Pancreas (tissue), 10 donors: Measurements from ENCODE around the gene FGF7. TPM values are rescaled to one million over a fixed set of nuclear protein-coding genes. Genes with fewer than 3 reads are reported as not detected.

Experiments
- ATAC-seq, 4 donors: fragments of 200-7000 bp; cut with Tn5 transposase; one replicate each; pipeline versions ENCODE4 v1.8.0 to v1.9.1; 2020; ENCODE audit warnings: mild to moderate bottlenecking in 4 of 4, moderate library complexity in 4 of 4
- DNase-seq, 6 donors: peaks; one replicate each; pipeline ENCODE4 v3.0.0-alpha.2; 2020
- FAIRE-seq: peaks from 2 replicates; lab custom pipeline; 2012; peaks lifted over from hg19 to GRCh38; lab: Jason Lieb, UNC
- H3K27ac ChIP-seq, 4 donors: fragments of 200-600 bp; sonication (generic); 1 replicate in 3 of 4; 2 replicates in 1 of 4; pipeline versions ENCODE4 v1.5.0 to v1.8.0; 2020
- H3K27me3 ChIP-seq, 4 donors: fragments of 200-600 bp; one replicate each; pipeline ENCODE4 v1.8.0; 2021
- H3K36me3 ChIP-seq, 3 donors: fragments of 200-600 bp; sonication (generic) in 1 of 3; one replicate each; pipeline versions ENCODE4 v1.5.0 to v1.8.0; 2020 to 2021
- H3K4me1 ChIP-seq, 3 donors: fragments of 200-600 bp; one replicate each; pipeline ENCODE4 v1.8.0; 2021
- H3K4me3 ChIP-seq, 4 donors: fragments of 200-600 bp; sonication (generic) in 2 of 4; one replicate each; pipeline versions ENCODE4 v1.5.0 to v1.8.0; 2020 to 2021
- H3K9me3 ChIP-seq, 4 donors: fragments of 200-600 bp; one replicate each; pipeline ENCODE4 v1.8.0; 2021
- CTCF ChIP-seq, 4 donors: fragments of 200-600 bp; sonication (generic) in 3 of 4; IDR thresholded peaks; one replicate each; pipeline versions ENCODE4 v1.5.0 to v1.8.0; 2021; ENCODE audit warnings: antibody characterized with exemption in 4 of 4
- WGBS, 2 donors: extraction: QIAGEN DNeasy Blood & Tissue Kit; methylation state at CpG; one replicate each; pipeline ENCODE4 v1.1.7; 2013; 5-methylcytosine and 5-hydroxymethylcytosine counted together
- intact Hi-C, 3 donors: fragments of 100-400 bp; cut with DNase I; formaldehyde crosslinking; loops; one replicate each; pipeline versions ENCODE4 v1.11.1 to v1.14.2; 2022
- polyA plus RNA-seq, 2 donors: library from polyadenylated mRNA; stranded (reverse); fragments of 200-250 nt; gene quantifications; one replicate each; pipeline ENCODE4 v1.2.3, GENCODE V29; 2013
- total RNA-seq, 6 donors: library from RNA; stranded (reverse); fragmentation: NEBNext Ultra II Directional in 4 of 6; extraction: Animal tissue kit (Norgen Biotek cat#: 25700) in 4 of 6; gene quantifications; one replicate each; pipeline versions ENCODE4 v1.2.1 to v1.2.4, GENCODE V29; 2021 to 2023
- donor health status: healthy with polysubstance abuse.
- donor health status: DM: no; HTN: no; CAD: no; lungs with moderate emphysema.
- donor health status: DM: no; HTN: no; CAD: no.
- donor health status: control.
- donor health status: control.
- donor health status: Bipolar disorder and iron deficiency.
- donor health status: DM: yes; HTN: yes; CAD: no.
- donor health status: DM: no; HTN: no; CAD: no.
- donor health status: DM: no; HTN: no; CAD: no.
- donor health status: DM: yes; HTN: yes; CAD: no.

Gene FGF7
- total RNA-seq, result 10 to 100 TPM in 1 of 6 donors, 1 to 10 TPM in 5; 1.2 to 14.4 (median 3.9) TPM
- 1 to 10 TPM; 3.6 to 6.5 TPM for polyA plus RNA-seq

DNA sequence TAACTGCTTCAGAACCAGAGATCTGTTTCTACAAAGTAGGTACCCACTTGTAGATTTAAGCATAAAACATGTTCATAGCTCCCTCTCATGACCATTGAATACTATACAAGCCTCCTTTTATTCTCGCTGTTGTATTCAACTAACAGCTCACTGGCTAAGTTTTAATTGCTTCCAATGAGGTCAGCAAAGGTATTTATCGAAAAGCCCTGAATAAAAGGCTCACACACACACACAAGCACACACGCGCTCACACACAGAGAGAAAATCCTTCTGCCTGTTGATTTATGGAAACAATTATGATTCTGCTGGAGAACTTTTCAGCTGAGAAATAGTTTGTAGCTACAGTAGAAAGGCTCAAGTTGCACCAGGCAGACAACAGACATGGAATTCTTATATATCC lies at the start of gene FGF7:
Gene FGF7, plus strand, starts transcription at position 222 of the 400 bp plus-strand sequence. CDS start 1,056 bp downstream, outside the sequence.
- intact Hi-C loops, result no loop called here
- TF ChIP-seq CTCF (IDR thresholded peaks at IDR 0.05), result no peak
- Histone ChIP-seq H3K36me3 (no peaks in the 10 kb centered on the region), H3K4me1 (no peaks in the 10 kb centered on the region), H3K4me3 (peak within 1 kb of the TSS in 1 of 4 donors; percentile 22), H3K9me3 (no peaks in the 10 kb centered on the region), H3K27ac (no peak within 1 kb of the TSS), H3K27me3 (no peaks in the 10 kb centered on the region)
- 63 to 68% methylated on average over 4 of the region's 4 CpGs for WGBS, 2 donors
- FAIRE-seq (no peak), ATAC-seq (peak in 3 of 4 donors; percentile 52 to 63 (median 63)), DNase-seq (no peak)

DNA sequence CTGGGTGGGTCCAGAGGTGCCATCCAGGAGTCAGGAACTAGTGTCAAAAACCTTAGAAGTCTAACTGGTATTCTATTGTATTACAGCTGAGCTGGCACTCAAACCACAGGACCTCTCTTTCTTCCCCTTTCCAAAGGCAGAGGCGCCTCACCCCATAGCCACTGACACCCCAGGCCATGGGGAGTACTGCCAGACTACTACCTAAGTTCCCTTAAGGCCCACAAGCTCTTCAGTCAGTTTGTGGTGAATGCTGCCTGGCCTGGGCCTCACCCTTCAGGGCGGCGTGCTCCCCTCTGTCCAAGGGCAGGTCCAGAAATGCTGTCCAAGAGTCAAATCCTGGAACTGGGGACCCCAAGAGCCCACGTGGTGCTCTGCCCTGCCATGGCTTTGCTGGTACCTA lies 43.0 kb upstream of the FGF7 start:
- Histone ChIP-seq H3K27me3 (no peaks in the 10 kb centered on the region), H3K27ac (no peak overlapping the region), H3K36me3 (no peaks in the 10 kb centered on the region), H3K4me1 (no peaks in the 10 kb centered on the region), H3K4me3 (no peak overlapping the region), H3K9me3 (no peaks in the 10 kb centered on the region)
- 85 to 91% methylated on average over 4 of the region's 4 CpGs for WGBS, 2 donors
- peak in 1 of 6 donors; percentile 1 for DNase-seq
- TF ChIP-seq CTCF (IDR thresholded peaks at IDR 0.05), result no peak
- intact Hi-C loops, result no loop called here
- no peak for ATAC-seq
- FAIRE-seq, result no peak

DNA sequence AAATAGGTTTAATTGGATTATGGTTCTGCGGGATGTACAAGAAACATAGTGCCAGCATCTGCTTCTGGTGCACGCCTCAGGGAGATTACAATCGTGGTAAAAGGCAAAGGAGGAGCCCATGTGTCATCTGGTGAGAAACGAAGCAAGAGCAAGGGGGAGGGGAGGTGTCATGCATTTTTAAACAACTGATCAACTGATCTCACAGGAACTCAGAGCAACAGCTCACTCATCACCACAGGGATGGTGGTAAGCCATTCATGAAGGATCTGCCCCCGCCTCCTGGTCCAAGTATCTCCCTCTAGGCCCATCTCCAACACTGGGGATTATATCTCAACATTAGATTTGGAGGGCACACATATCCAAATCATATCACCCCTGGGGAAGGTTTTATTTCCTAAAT lies 42.1 kb upstream of the FGF7 start:
- no peak overlapping the region for H3K4me3 ChIP-seq
- H3K36me3 ChIP-seq, result no peaks in the 10 kb centered on the region
- no peaks in the 10 kb centered on the region for H3K9me3 ChIP-seq
- no peak overlapping the region for H3K27ac ChIP-seq
- no peak for FAIRE-seq
- intact Hi-C loops, result no loop called here
- no peaks in the 10 kb centered on the region for H3K4me1 ChIP-seq
- no peak for ATAC-seq
- no peak for TF ChIP-seq CTCF (IDR thresholded peaks at IDR 0.05)
- DNase-seq, result no peak
- no peaks in the 10 kb centered on the region for H3K27me3 ChIP-seq
- 70 to 80% methylated on average over 5 of the region's 5 CpGs for WGBS, 2 donors

DNA sequence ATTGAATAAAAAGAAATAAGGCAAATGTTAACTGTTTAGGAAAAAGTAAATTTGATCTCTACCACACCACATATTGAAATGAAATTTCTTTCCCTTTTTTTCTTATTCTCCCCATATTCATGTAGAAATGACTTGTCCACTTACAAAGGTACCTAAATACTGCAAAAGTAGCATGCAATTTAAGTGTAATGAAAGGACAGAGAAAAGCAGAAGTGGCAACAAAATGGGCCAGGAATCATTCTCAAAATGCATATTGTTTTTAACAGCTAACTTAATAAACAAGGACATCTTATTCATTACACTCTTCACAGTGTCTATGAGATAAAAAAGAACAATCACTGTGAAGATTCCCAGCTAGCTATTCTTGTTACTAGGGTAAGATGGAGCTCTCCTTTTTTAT lies 40.6 kb upstream of the FGF7 start:
- no peak for TF ChIP-seq CTCF (IDR thresholded peaks at IDR 0.05)
- Histone ChIP-seq H3K27me3 (no peaks in the 10 kb centered on the region), H3K4me3 (no peak overlapping the region), H3K9me3 (no peaks in the 10 kb centered on the region), H3K36me3 (no peaks in the 10 kb centered on the region), H3K4me1 (no peaks in the 10 kb centered on the region), H3K27ac (no peak overlapping the region)
- FAIRE-seq (no peak), DNase-seq (no peak), ATAC-seq (no peak)
- intact Hi-C loops, result no loop called here

- TF ChIP-seq CTCF (IDR thresholded peaks at IDR 0.05), result no peak
- DNase-seq, result no peak
- FAIRE-seq, result no peak
- Histone ChIP-seq H3K27me3 (no peaks in the 10 kb centered on the region), H3K4me3 (no peak overlapping the region), H3K36me3 (no peaks in the 10 kb centered on the region), H3K9me3 (no peaks in the 10 kb centered on the region), H3K4me1 (no peaks in the 10 kb centered on the region), H3K27ac (no peak overlapping the region)
- intact Hi-C loops, result no loop called here
- ATAC-seq, result no peak
- 42 to 53% methylated on average over 1 of the region's 1 CpG for WGBS, 2 donors
Observed at GRCh38 chr15:49383266-49383665, 39.8 kb upstream of the FGF7 start.
